K562 (cell line): Measurements from ENCODE around the gene ANTXRL.
"Not testable (repeated sequence)": the region's sequence is repeated elsewhere in the genome, so short reads cannot be mapped to it uniquely, and the experiment has no call there.

Source experiments
- EP300 ChIP-seq: IDR thresholded peaks from 2 replicates; pipeline ENCODE4 v1.6.1; 2012; ENCODE audit warnings: low read length, improper control_type of control experiment
- EZH2 ChIP-seq: IDR thresholded peaks from 2 replicates; pipeline ENCODE4 v1.6.1; 2012; ENCODE audit warnings: low read depth, mild to moderate bottlenecking, inconsistent platforms, low read length, borderline replicate concordance
- JUN ChIP-seq, 2 experiments: sonication (generic) in 1 of 2; formaldehyde crosslinking in 1 of 2; IDR thresholded peaks; 2 replicates each; pipeline versions ENCODE4 v1.6.1 to v1.8.0; 2012 to 2022; ENCODE audit warnings: borderline replicate concordance in 2 of 2, mild to moderate bottlenecking in 2 of 2, improper control_type of control experiment in 1 of 2, low read depth in 1 of 2, low read length in 1 of 2, missing genetic modification reagents in 1 of 2
- POLR2AphosphoS5 ChIP-seq: IDR thresholded peaks from 2 replicates; pipeline ENCODE4 v1.6.1; 2011; ENCODE audit warnings: mild to moderate bottlenecking, low read depth, low read length, moderate library complexity; ENCODE audit not compliant: control insufficient read depth, insufficient read depth

GRCh38 chr10:46282421-46282831, 4.4 kb upstream of the ANTXRL start:
- not testable (repeated sequence) for TF ChIP-seq POLR2AphosphoS5; EZH2; EP300; JUN (IDR thresholded peaks at IDR 0.05; ENCODE audit: borderline replicate concordance, low read depth, low read length); JUN (CRISPR knock-in tag; IDR thresholded peaks at IDR 0.05; ENCODE audit: borderline replicate concordance)
